GDM1 (cell line): ENCODE results near the gene SLC9A5.
A peak's percentile ranks its signal among the peaks of the same experiment; 100 is the strongest.

ENCODE experiments used
- DNase-seq: peaks from one replicate; lab custom pipeline; 2025; lab: John Stamatoyannopoulos, UW

SLC9A5 gene

GRCh38 chr16:67238806-67239470 lies 9.8 kb upstream of the SLC9A5 start:
- DNase-seq, result no peak

GRCh38 chr16:67240506-67240905 lies 8.3 kb upstream of the SLC9A5 start:
- DNase-seq, result no peak

- DNase-seq, result no peak
Measured at GRCh38 chr16:67241008-67241900, 7.5 kb upstream of the SLC9A5 start.

- DNase-seq, result no peak
Measured at GRCh38 chr16:67242138-67242730, 6.5 kb upstream of the SLC9A5 start.

- no peak for DNase-seq
Measured at GRCh38 chr16:67243481-67243880, 5.3 kb upstream of the SLC9A5 start.

- peak; percentile 70 for DNase-seq
Measured at GRCh38 chr16:67244387-67245185, 4.2 kb upstream of the SLC9A5 start.

- DNase-seq, result no peak
Measured at GRCh38 chr16:67245186-67245585, 3.6 kb upstream of the SLC9A5 start.

- DNase-seq, result no peak
Measured at GRCh38 chr16:67245674-67246080, 3.1 kb upstream of the SLC9A5 start.

GRCh38 chr16:67246081-67246755 lies 2.6 kb upstream of the SLC9A5 start:
- peak; percentile 42 for DNase-seq

GRCh38 chr16:67246756-67247191 lies 2.0 kb upstream of the SLC9A5 start:
- no peak for DNase-seq

GRCh38 chr16:67247192-67248072 lies 1.3 kb upstream of the SLC9A5 start, which contains the start of gene FHOD1:
Gene FHOD1, minus strand, starts transcription at chr16:67247481. Its CDS starts 71 bp downstream, at chr16:67247410.
- DNase-seq, result peak; percentile 81

GRCh38 chr16:67248073-67248400 lies 742 bp upstream of the SLC9A5 start:
- DNase-seq, result no peak

- no peak for DNase-seq
Measured at GRCh38 chr16:67249178-67250044, 632 bp downstream of the SLC9A5 start.

GRCh38 chr16:67250045-67250327 lies 1.2 kb downstream of the SLC9A5 start:
- no peak for DNase-seq

- no peak for DNase-seq
Measured at GRCh38 chr16:67252609-67253497, 4.1 kb downstream of the SLC9A5 start.

GRCh38 chr16:67254801-67255552 lies 6.2 kb downstream of the SLC9A5 start:
- DNase-seq, result no peak

GRCh38 chr16:67255553-67256221 lies 6.9 kb downstream of the SLC9A5 start:
- DNase-seq, result no peak
